Brain microvascular endothelial cell (primary cell): ENCODE results near the gene OPN5.

Experiments
- DNase-seq: peaks from one replicate; pipeline ENCODE4 v3.0.0-alpha.2; 2020
- H3K27ac ChIP-seq: fragments of 250-450 bp; sonication (Bioruptor Pico); 2 replicates; pipeline ENCODE4 v1.5.1; 2020; ENCODE audit warnings: mild to moderate bottlenecking, moderate library complexity
- H3K27me3 ChIP-seq: fragments of 250-450 bp; sonication (Bioruptor Pico); replicated peaks from 2 replicates; pipeline ENCODE4 v1.5.1; 2020; ENCODE audit warnings: mild to moderate bottlenecking
- H3K36me3 ChIP-seq: fragments of 250-450 bp; sonication (Bioruptor Pico); replicated peaks from 2 replicates; pipeline ENCODE4 v1.5.1; 2020; ENCODE audit warnings: mild to moderate bottlenecking
- H3K4me3 ChIP-seq: 2 replicates; pipeline ENCODE4 v1.5.1; 2011; ENCODE audit warnings: low read depth, mild to moderate bottlenecking, control low read depth, low read length, moderate library complexity
- in situ Hi-C: cut with HindIII; loops from 2 replicates; pipeline ENCODE4 v1.10.0; 2017; ENCODE audit warnings: low sequenced_read_pairs, low pct_ligation_motif_present
- TF ChIP-seq, protein P1 (sequence below): IDR thresholded peaks from 2 replicates; pipeline ENCODE4 v1.5.1; 2011; ENCODE audit warnings: low read depth, mild to moderate bottlenecking, moderate library complexity, low read length, control low read depth, inconsistent platforms; ENCODE audit errors: missing control alignments

Gene OPN5

DNA sequence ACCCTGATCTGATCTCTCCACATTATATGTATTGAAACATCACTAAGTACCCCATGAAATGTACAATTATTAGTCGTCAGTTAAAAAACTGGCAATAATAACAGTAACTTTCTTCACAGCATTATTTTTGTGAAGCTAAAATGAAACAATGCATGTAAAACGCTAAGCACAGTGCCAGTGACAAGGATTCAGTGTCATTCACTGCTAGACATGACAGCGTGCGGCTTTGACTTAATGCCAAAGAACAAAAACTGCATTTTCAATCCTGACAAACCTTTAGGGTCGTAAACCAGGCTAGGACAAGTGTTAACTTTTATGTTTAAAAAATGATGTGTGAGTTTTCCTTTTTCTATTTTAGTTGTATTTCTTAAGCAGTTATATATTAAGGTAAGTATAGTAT, 8.8 kb upstream of the OPN5 start:
- H3K36me3 ChIP-seq: no peaks in the 10 kb centered on the region
- TF ChIP-seq, protein P1, sequence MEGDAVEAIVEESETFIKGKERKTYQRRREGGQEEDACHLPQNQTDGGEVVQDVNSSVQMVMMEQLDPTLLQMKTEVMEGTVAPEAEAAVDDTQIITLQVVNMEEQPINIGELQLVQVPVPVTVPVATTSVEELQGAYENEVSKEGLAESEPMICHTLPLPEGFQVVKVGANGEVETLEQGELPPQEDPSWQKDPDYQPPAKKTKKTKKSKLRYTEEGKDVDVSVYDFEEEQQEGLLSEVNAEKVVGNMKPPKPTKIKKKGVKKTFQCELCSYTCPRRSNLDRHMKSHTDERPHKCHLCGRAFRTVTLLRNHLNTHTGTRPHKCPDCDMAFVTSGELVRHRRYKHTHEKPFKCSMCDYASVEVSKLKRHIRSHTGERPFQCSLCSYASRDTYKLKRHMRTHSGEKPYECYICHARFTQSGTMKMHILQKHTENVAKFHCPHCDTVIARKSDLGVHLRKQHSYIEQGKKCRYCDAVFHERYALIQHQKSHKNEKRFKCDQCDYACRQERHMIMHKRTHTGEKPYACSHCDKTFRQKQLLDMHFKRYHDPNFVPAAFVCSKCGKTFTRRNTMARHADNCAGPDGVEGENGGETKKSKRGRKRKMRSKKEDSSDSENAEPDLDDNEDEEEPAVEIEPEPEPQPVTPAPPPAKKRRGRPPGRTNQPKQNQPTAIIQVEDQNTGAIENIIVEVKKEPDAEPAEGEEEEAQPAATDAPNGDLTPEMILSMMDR: no peak
- in situ Hi-C loops: no loop called here

DNA sequence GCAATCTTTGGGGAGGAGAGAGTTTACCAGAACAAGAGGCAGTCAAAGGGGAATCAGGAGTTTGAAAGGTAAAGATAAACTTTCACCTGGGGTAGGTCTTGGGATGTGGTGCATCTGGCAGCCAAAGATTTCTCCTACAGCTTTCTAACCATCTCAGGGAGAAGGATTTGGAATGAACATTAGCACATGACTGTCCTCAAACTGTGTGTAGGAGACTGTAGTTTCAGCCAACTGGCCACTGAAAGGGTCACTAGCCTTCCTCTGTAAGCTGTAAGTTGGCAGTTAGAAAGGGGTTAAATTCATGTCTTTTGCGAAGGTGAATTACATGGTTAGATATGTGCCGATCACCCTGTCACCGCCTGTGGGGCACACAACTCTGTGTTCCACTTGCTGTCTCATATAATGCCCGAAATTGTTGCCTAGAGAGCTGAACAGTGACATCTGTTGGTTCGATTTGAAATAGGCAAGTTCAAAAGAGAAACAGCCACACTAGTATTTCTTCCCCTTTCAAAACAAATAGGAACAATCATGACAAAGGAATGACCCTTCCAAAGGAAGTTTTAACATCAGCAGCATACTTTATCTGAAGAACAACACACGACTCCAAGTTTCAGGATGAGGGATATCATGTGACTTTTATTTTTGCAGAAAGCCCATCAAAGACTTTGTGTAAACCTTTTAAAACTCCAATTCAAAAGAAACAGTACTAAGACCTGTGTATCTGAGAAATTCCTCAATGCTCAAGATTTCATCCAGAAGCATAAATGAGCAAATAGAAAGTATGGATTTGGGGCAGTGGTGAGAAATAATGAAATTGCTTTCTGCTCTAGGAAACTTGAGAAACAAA, 1.1 kb upstream of the OPN5 start:
- Histone ChIP-seq H3K27me3 (no peaks in the 10 kb centered on the region), H3K27ac (no peak overlapping the region), H3K4me3 (no peak overlapping the region), H3K36me3 (no peaks in the 10 kb centered on the region)
- in situ Hi-C loops: no loop called here
- DNase-seq: peak; percentile 71
- TF ChIP-seq, protein P1: peak; percentile 68

More for the DNA sequence above, 8.8 kb upstream of the OPN5 start:
- H3K4me3 ChIP-seq: no peak overlapping the region
- no peaks in the 10 kb centered on the region for H3K27me3 ChIP-seq
- no peak for DNase-seq
- H3K27ac ChIP-seq: no peak overlapping the region

DNA sequence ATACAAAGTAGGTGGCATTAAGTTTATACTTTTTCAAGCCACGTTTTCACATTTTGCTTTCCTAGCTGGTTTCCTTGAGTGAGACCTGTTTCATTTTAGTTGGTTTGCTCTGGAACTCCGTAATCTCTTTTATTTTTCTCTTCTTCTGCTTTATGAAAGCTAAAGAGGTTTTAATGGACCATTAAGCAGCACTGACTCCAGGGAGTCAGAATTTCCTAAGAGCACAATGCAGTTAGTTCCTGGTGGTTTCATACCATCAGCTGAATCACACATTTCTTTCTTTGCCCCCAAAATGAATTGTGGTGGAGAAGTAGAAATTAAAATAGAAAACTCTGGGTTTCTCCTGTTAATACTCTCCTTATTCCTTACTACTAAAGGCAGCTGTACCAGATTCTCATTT, 3.4 kb downstream of the OPN5 start:
- no peak for DNase-seq
- TF ChIP-seq, protein P1: no peak
- Histone ChIP-seq H3K27ac (no peak overlapping the region), H3K27me3 (peaks cover 4% of the 10 kb centered on the region), H3K4me3 (no peak overlapping the region), H3K36me3 (no peaks in the 10 kb centered on the region)
- in situ Hi-C loops: no loop called here

DNA sequence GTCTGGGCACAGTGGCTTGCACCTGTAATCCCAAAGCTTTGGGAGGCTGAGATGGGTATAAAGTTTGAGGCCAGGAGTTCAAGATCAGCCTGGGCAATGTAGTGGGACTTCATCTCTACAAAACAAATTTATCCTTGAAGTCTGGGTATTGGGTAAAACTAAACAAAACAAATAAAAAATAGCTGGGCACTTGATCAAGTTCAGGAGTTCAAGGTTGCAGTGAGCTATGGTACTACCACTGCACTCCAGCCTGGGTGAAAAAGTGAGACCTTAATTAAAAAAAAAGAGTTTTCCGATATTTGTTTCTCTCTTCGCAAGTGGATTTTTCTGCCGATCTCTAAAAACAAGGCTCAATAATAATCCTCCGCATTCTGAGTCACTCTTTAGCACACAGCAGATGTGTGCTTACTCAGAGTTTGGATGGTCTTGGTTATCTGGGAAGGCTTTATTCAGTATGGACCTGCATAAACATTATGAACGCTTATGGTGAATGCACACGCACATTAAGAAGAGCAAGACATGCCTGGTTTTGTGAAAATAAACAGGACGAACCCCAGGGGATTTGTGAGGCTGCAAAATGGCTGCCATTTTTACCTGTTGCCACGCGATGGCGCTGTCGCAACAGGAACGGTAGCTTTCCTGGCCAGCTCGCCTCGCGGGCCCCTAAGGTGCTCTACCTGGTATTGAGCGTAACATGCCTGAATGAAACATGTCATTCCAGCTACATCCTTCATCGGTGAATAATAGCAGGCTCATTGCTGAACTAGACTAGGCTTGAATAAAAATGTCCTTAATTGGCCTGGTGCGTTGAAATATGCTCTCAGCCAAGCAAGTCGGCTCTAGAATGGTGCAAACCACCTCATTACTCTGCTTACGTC, 6.0 kb downstream of the OPN5 start:
- peaks cover 4% of the 10 kb centered on the region for H3K27me3 ChIP-seq
- no peak overlapping the region for H3K27ac ChIP-seq

DNA sequence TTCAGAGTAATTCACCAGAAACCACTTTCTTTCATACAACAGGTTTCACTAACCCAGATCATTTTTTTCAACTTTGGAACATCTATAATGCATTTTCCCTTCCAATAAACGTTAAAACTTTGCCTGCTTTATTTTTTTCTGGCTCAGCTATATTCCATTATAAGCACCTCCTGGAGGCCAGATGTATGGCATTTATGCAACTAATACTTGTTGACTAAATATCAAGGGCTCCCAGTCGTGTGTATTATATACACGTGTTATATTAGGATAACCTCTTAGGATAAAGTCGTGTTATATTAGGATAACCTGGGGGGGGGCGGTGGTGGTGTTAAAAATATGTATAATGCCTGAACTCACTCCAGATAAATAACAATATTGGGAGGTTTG, 6.7 kb downstream of the OPN5 start:
- H3K27me3 ChIP-seq: peaks cover 4% of the 10 kb centered on the region
- DNase-seq: no peak

More for the DNA sequence above, 6.0 kb downstream of the OPN5 start:
- peak; percentile 32 for DNase-seq
- Histone ChIP-seq H3K4me3 (no peak overlapping the region), H3K36me3 (no peaks in the 10 kb centered on the region)
- in situ Hi-C loops: no loop called here
- TF ChIP-seq, protein P1: peak; percentile 93

More for the DNA sequence above, 6.7 kb downstream of the OPN5 start:
- in situ Hi-C loops: no loop called here
- no peak overlapping the region for H3K4me3 ChIP-seq
- H3K36me3 ChIP-seq: no peaks in the 10 kb centered on the region
- H3K27ac ChIP-seq: no peak overlapping the region
- TF ChIP-seq, protein P1: no peak
